ENCODE data around the gene RASL10A.

RASL10A gene

DNA sequence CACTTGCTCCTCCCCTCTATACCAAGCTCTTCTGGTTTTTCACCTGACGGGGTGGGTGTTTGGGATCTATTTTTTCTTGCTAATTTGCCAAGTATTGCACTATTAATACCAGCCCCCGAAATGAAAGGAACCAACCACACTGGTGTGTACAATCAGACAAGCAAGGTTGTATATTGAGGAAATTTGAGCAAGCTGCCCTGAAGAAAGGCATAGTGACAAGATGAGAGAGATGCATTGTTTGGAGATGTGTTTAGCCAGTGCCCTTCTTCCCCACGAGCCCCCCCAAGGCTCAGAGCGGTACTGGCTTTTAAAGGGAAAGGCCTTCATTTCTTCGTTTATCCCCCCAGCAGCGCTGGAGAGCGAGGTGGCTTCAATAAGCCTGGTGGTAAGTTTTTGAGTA lies 24.3 kb downstream of the RASL10A start:
- TF ChIP-seq SIN3A (IDR thresholded peaks at IDR 0.05; ENCODE audit: borderline replicate concordance, insufficient read depth, low read length), result no peak
- no peak for TF ChIP-seq TAF1 (IDR thresholded peaks at IDR 0.05; ENCODE audit: borderline replicate concordance, insufficient read depth, low read length)

DNA sequence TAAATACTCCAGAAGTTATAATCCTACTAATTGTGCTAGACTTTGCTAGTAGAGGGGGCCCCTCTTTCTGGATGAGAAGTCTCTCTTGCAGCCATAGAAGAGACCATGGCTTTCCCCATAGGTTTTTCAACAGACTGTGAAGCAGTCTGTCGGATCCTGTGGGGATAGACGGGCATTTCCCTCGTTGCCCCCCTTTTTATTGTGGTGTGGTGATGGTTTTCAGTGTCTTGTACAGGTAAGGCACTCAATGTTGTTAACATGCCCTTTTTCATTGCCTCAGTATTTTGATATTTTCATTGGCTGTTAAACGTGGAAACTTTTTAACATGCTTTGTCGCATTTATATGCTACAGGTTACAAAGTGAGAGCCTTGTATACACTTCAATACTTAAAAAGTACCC lies 25.4 kb downstream of the RASL10A start:
- no peak for TF ChIP-seq TAF1 (IDR thresholded peaks at IDR 0.05; ENCODE audit: borderline replicate concordance, insufficient read depth, low read length)
- TF ChIP-seq, protein P1, sequence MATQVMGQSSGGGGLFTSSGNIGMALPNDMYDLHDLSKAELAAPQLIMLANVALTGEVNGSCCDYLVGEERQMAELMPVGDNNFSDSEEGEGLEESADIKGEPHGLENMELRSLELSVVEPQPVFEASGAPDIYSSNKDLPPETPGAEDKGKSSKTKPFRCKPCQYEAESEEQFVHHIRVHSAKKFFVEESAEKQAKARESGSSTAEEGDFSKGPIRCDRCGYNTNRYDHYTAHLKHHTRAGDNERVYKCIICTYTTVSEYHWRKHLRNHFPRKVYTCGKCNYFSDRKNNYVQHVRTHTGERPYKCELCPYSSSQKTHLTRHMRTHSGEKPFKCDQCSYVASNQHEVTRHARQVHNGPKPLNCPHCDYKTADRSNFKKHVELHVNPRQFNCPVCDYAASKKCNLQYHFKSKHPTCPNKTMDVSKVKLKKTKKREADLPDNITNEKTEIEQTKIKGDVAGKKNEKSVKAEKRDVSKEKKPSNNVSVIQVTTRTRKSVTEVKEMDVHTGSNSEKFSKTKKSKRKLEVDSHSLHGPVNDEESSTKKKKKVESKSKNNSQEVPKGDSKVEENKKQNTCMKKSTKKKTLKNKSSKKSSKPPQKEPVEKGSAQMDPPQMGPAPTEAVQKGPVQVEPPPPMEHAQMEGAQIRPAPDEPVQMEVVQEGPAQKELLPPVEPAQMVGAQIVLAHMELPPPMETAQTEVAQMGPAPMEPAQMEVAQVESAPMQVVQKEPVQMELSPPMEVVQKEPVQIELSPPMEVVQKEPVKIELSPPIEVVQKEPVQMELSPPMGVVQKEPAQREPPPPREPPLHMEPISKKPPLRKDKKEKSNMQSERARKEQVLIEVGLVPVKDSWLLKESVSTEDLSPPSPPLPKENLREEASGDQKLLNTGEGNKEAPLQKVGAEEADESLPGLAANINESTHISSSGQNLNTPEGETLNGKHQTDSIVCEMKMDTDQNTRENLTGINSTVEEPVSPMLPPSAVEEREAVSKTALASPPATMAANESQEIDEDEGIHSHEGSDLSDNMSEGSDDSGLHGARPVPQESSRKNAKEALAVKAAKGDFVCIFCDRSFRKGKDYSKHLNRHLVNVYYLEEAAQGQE (IDR thresholded peaks at IDR 0.05; ENCODE audit: insufficient read depth in 1 of 2, low read depth in 2 of 2, low read length in 2 of 2), result no peak
- no peak for TF ChIP-seq SIN3A (IDR thresholded peaks at IDR 0.05; ENCODE audit: borderline replicate concordance, insufficient read depth, low read length)
- no peak for TF ChIP-seq POLR2AphosphoS5 (IDR thresholded peaks at IDR 0.05; ENCODE audit: low read depth, low read length)
- no peak for TF ChIP-seq FOXP2 (optimal IDR thresholded peaks at IDR 0.05; ENCODE audit: borderline replicate concordance, extremely low read depth, extremely low read length, insufficient read depth)

DNA sequence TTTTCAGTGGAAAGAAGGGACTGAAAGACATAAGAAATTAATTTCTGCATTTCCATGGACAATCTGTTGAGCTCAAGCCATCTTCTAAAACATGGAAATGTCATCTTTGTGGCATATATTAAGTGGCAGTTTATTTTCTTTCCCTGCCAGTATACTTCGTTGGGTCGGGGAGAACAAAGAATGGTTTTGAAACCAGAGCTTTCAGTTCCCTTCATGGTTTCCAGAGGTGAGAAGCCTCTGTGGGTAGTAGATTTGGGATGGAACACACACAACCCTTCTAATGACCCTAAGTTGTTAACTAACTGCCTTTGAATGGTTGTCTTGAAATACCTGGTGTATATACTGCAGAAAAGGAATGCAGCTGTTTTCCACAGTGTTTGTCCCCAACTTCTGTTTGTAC lies 26.7 kb downstream of the RASL10A start:
- TF ChIP-seq FOXP2 (optimal IDR thresholded peaks at IDR 0.05; ENCODE audit: borderline replicate concordance, extremely low read depth, extremely low read length, insufficient read depth), result no peak
- TF ChIP-seq, protein P1 (IDR thresholded peaks at IDR 0.05; ENCODE audit: insufficient read depth in 1 of 2, low read depth in 2 of 2, low read length in 2 of 2), result no peak
- TF ChIP-seq SIN3A (IDR thresholded peaks at IDR 0.05; ENCODE audit: borderline replicate concordance, insufficient read depth, low read length), result no peak
- TF ChIP-seq POLR2AphosphoS5 (IDR thresholded peaks at IDR 0.05; ENCODE audit: low read depth, low read length), result no peak
- no peak for TF ChIP-seq TAF1 (IDR thresholded peaks at IDR 0.05; ENCODE audit: borderline replicate concordance, insufficient read depth, low read length)

DNA sequence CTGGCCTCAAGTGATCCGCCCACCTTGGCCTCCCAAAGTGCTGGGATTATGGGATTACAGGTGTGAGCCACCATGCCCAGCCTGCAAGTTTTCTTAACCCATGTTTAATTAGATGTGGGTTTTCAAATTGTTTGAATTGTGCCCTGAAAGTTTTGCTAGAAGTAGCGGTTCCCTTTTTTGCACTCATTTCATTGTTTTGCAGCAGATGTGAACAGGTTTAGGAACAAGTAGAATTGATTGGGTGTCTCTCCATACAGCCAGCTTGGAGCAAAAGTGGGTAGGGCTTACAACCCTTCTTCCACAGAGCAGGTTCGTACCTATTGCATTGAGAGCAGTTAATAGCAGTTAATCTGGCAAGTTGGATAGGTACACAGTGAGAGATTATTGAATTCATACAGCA lies 31.3 kb downstream of the RASL10A start:
- no peak for TF ChIP-seq POLR2AphosphoS5 (IDR thresholded peaks at IDR 0.05; ENCODE audit: low read depth, low read length)
- TF ChIP-seq TAF1 (IDR thresholded peaks at IDR 0.05; ENCODE audit: borderline replicate concordance, insufficient read depth, low read length), result no peak
- TF ChIP-seq FOXP2 (optimal IDR thresholded peaks at IDR 0.05; ENCODE audit: borderline replicate concordance, extremely low read depth, extremely low read length, insufficient read depth), result no peak
- TF ChIP-seq SIN3A (IDR thresholded peaks at IDR 0.05; ENCODE audit: borderline replicate concordance, insufficient read depth, low read length), result no peak
- TF ChIP-seq, protein P1 (IDR thresholded peaks at IDR 0.05; ENCODE audit: insufficient read depth in 1 of 2, low read depth in 2 of 2, low read length in 2 of 2), result no peak

DNA sequence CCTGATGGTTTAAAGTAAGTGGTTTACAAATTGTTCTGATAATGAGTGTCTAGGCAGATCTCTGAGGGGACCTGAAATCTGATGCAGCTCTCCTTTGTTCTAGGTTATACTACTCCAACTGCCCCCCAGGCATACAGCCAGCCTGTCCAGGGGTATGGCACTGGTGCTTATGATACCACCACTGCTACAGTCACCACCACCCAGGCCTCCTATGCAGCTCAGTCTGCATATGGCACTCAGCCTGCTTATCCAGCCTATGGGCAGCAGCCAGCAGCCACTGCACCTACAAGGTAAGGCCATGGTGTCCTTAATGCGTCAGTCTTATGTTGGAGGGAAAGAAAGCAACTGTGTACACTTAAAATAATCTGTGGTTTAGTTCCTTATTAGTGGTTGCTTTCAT lies 37.6 kb downstream of the RASL10A start:
- TF ChIP-seq TAF1 (IDR thresholded peaks at IDR 0.05; ENCODE audit: borderline replicate concordance, insufficient read depth, low read length) (no peak), POLR2AphosphoS5 (IDR thresholded peaks at IDR 0.05; ENCODE audit: low read depth, low read length) (no peak)

DNA sequence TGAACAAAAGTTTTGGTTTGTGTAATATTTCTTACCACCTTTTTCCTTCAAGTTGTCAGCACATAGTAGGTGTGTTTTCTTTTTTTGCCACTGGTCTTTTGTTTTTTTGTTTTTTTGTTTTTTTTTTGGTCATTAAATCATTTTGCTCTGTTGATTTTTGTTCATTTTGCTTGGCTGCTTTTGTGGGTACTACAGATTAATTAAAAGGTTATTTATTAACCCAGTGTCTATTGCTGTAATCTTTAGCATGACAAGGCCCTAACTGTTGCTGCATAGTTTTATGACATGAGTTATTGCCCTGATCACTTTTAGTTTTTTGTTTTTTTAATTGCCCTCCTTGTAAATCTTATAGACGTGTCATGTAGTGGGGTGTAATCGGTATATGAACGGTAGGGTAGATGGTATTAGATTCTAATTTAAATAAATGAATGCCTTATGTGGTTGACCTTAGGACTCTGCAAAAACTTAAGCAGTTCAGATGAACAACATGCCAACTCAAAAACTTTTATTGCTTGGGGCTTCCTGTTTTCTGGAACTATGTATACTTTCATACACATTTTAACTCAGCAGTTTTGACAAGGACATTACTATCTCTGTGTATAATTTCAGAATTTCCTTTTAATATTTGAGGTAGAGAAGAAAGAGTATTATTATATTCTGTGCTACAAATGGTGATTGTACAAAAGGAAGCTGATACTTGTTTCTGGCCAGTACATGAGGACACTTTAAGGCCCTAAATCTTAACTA lies 39.5 kb downstream of the RASL10A start:
- TF ChIP-seq POLR2AphosphoS5 (IDR thresholded peaks at IDR 0.05; ENCODE audit: low read depth, low read length), result no peak
- TF ChIP-seq, protein P1 (IDR thresholded peaks at IDR 0.05; ENCODE audit: insufficient read depth in 1 of 2, low read depth in 2 of 2, low read length in 2 of 2), result no peak
- TF ChIP-seq SIN3A (IDR thresholded peaks at IDR 0.05; ENCODE audit: borderline replicate concordance, insufficient read depth, low read length), result no peak
- TF ChIP-seq TAF1 (IDR thresholded peaks at IDR 0.05; ENCODE audit: borderline replicate concordance, insufficient read depth, low read length), result no peak
- TF ChIP-seq FOXP2 (optimal IDR thresholded peaks at IDR 0.05; ENCODE audit: borderline replicate concordance, extremely low read depth, extremely low read length, insufficient read depth), result no peak

Data from PFSK-1 (cell line).